IMR-90 (cell line): ENCODE results near the gene TMUB2.

Experiments
- FOS ChIP-seq: fragments of 150-350 bp; IDR thresholded peaks from 2 replicates; pipeline ENCODE4 v1.6.1; 2016; ENCODE audit warnings: low read depth, low read length
- MAFK ChIP-seq: IDR thresholded peaks from 2 replicates; pipeline ENCODE4 v1.6.1; 2012; ENCODE audit warnings: low read depth, low read length, improper control_type of control experiment
- MAZ ChIP-seq: IDR thresholded peaks from 2 replicates; pipeline ENCODE4 v1.6.1; 2012; ENCODE audit warnings: low read depth, mild to moderate bottlenecking, low read length, improper control_type of control experiment, moderate library complexity, borderline replicate concordance
- RAD21 ChIP-seq: IDR thresholded peaks from 2 replicates; pipeline ENCODE4 v1.6.1; 2012; ENCODE audit warnings: low read length, improper control_type of control experiment
- RFX5 ChIP-seq: IDR thresholded peaks from 2 replicates; pipeline ENCODE4 v1.8.0; 2012; ENCODE audit warnings: low read depth, mild to moderate bottlenecking, low read length, moderate library complexity
- USF2 ChIP-seq: fragments of 150-350 bp; IDR thresholded peaks from 2 replicates; pipeline ENCODE4 v1.6.1; 2017; ENCODE audit warnings: mild to moderate bottlenecking, antibody characterized with exemption, low read length, low read depth
- TF ChIP-seq, protein P1 (sequence below): conservative IDR thresholded peaks from 2 replicates; pipeline ENCODE4 v1.5.1; 2012; ENCODE audit warnings: mild to moderate bottlenecking, low read depth, low read length, improper control_type of control experiment
- TF ChIP-seq, protein P2 (sequence below): fragments of 150-350 bp; IDR thresholded peaks from 2 replicates; pipeline ENCODE4 v1.6.1; 2016; ENCODE audit warnings: low read depth, mild to moderate bottlenecking, low read length, moderate library complexity, borderline replicate concordance

- no peak for TF ChIP-seq RAD21
- no peak for TF ChIP-seq USF2
- no peak for TF ChIP-seq MAZ
- TF ChIP-seq, protein P1, sequence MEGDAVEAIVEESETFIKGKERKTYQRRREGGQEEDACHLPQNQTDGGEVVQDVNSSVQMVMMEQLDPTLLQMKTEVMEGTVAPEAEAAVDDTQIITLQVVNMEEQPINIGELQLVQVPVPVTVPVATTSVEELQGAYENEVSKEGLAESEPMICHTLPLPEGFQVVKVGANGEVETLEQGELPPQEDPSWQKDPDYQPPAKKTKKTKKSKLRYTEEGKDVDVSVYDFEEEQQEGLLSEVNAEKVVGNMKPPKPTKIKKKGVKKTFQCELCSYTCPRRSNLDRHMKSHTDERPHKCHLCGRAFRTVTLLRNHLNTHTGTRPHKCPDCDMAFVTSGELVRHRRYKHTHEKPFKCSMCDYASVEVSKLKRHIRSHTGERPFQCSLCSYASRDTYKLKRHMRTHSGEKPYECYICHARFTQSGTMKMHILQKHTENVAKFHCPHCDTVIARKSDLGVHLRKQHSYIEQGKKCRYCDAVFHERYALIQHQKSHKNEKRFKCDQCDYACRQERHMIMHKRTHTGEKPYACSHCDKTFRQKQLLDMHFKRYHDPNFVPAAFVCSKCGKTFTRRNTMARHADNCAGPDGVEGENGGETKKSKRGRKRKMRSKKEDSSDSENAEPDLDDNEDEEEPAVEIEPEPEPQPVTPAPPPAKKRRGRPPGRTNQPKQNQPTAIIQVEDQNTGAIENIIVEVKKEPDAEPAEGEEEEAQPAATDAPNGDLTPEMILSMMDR, result no peak
- TF ChIP-seq, protein P2, sequence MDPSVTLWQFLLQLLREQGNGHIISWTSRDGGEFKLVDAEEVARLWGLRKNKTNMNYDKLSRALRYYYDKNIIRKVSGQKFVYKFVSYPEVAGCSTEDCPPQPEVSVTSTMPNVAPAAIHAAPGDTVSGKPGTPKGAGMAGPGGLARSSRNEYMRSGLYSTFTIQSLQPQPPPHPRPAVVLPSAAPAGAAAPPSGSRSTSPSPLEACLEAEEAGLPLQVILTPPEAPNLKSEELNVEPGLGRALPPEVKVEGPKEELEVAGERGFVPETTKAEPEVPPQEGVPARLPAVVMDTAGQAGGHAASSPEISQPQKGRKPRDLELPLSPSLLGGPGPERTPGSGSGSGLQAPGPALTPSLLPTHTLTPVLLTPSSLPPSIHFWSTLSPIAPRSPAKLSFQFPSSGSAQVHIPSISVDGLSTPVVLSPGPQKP, result no peak
- TF ChIP-seq FOS, result no peak
- TF ChIP-seq MAFK, result no peak
- no peak for TF ChIP-seq RFX5
Observed at GRCh38 chr17:44192750-44193149, 6.0 kb downstream of the TMUB2 start.
